DOHH2 (cell line): Measurements from ENCODE around the gene MRPL41.
"Not testable (repeated sequence)": the region's sequence is repeated elsewhere in the genome, so short reads cannot be mapped to it uniquely, and the experiment has no call there.

Experiments
- CTCF ChIP-seq: fragments of 200-600 bp; sonication (generic); IDR thresholded peaks from one replicate; pipeline ENCODE4 v1.5.1; 2014; ENCODE audit warnings: antibody characterized with exemption, mild to moderate bottlenecking, low read depth, low read length; ENCODE audit not compliant: poor library complexity, severe bottlenecking
- EZH2phosphoT487 ChIP-seq: fragments of 200-600 bp; sonication (generic); IDR thresholded peaks from 2 replicates; pipeline ENCODE4 v1.6.1; 2017; ENCODE audit warnings: borderline replicate concordance, mild to moderate bottlenecking, antibody characterized with exemption, low read length, moderate library complexity, mixed read lengths

GRCh38 chr9:137513801-137514570 lies 37.7 kb upstream of the MRPL41 start:
- TF ChIP-seq EZH2phosphoT487, CTCF: not testable (repeated sequence)
